GM18520 (cell line): ENCODE results near the gene SPDYA.

ENCODE experiments used
- ATAC-seq: cut with Tn5 transposase; IDR thresholded peaks from one replicate; pipeline ENCODE4 v1.9.1; 2021; ENCODE audit not compliant: unreplicated experiment

SPDYA gene

GRCh38 chr2:28824870-28825269 lies 14.2 kb downstream of the SPDYA start:
- ATAC-seq = no peak

DNA sequence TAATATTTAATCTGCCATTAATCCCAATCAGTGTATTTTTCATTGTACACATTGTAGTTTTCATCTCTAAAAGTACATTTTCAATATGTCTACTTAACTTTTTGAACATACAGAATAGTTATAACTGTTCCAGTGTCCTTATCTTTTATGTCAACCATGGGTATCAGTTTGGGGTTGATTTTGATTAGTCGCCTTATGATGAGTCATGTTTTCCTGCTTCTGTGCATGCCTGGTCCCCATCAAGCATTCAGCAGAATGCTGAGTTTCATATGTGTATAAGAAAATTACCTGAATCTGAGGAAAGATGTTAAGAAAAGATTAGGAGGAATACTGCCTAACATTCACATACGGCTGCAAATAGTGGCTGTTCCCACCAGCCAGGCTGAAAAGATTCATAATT lies 17.7 kb downstream of the SPDYA start:
- ATAC-seq = no peak

DNA sequence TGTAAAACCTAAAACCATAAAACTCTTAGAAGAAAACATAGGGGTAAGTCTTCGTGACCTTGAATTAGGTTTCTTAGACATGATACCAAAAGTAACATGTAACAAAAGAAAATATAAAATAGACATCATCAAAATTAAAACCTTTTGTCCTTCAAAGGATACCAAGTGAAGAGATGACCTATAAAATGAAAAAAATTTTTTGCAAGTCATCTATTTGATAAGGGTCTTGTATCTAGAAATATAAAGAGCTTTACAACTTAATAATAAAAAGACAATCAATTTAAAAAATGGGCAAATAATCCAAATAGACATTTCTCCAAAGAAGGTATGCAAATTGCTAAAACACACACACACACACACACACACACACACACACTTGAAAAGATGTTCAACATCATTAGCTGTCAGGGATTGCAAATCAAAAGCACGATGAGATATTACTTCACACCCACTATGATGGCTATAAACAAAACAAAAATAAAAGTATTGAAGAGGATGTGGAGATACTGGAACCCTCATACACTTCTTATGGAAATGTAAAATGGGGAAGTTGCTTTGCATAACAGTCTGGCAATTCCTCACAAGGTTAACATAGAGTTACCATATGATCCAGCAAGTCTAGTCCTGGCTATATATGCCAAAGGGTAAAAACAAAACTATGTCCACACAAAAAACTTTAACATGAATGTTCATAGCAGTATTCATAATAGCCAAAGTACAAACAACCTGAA lies 23.3 kb downstream of the SPDYA start:
- ATAC-seq = no peak

DNA sequence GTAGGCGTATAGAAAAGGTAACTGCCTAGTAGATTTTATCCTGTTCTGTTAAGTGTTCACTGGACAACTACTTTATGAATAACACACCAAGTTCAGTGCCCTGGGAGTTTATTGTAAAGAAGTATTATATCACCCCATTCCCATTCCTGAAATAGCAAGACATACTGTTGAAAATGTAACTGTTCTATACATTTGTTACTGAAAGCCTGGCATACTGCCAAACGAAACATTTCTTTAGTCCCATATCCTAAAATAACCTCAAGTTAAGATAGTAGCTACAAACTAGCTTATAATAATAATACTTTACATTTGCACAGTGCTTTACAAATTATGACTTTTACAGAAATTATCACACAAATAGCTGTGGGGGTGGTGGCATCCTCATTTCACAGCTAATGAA lies 25.1 kb downstream of the SPDYA start:
- no peak for ATAC-seq

- ATAC-seq = no peak
These were observed 28.3 kb downstream of the SPDYA start for GRCh38 chr2:28838971-28839370.

- ATAC-seq = no peak
These were observed 31.4 kb downstream of the SPDYA start for GRCh38 chr2:28842042-28842441.

GRCh38 chr2:28855193-28855592 lies 44.6 kb downstream of the SPDYA start:
- no peak for ATAC-seq

GRCh38 chr2:28855977-28856376 lies 45.3 kb downstream of the SPDYA start:
- no peak for ATAC-seq

DNA sequence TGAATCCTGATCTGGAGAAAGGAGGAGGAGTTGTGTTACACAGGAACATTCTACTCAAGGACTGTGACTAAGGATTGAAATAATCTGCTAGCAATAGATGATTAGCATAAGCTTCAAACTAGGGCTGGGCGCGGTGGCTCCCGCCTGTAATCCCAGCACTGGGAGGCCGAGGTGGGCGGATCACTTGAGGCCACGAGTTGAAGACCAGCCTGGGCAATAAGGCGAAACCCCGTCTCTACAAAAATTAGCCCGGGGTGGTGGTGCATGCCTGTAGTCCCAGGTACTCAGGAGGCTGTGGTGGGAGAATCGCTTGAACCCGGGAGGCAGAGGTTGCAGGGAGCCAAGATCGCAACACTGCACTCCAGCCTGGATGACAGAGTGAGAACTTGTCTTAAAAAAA lies 58.0 kb downstream of the SPDYA start:
- ATAC-seq = no peak

- ATAC-seq = no peak
These were observed 59.0 kb downstream of the SPDYA start for GRCh38 chr2:28869494-28870145.

DNA sequence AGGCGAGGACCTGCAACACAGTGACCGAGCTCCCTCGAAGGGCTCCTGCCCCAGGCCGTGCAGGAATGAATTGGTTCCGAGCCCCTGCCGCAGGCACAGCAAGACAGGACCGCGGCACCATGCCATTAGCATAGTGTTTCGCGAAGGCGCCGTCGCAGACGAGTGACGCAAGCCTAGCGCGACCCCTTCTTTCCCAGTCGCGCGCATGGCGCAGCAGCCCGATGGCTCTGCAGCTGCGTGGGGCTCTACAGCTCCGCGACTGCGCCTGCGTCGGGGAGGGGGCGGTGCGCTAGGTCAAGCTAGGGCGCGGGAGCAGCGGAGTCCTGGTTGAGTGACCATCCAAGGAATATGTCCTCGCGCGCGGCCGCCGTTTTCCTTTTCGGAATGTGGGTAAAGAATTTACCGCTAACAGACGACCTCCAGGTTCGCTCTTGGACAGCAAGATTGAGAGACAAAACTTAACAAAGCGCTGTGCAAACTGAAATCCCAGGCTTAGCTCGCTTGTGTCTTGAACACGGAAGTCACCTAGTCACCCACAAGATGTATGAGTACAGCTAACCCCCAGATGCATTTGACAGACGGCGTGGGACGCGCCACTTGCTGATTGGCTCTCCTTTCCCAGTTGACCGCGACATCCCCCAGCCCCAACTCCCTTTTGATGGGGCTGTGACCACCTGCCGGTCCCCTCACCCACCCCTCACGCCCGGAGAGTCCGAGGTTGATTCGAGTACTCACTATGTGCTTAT lies 59.7 kb downstream of the SPDYA start, which contains the start of gene TRMT61B:
Gene TRMT61B, minus strand, starts transcription at position 164 of the 746 bp plus-strand sequence. Its CDS starts 32 bp downstream, at position 132.
- ATAC-seq = peak; percentile 81

- no peak for ATAC-seq
These were observed 61.0 kb downstream of the SPDYA start for GRCh38 chr2:28871620-28872019.

- ATAC-seq = no peak
These were observed 69.6 kb downstream of the SPDYA start for GRCh38 chr2:28880193-28880592.

GRCh38 chr2:28893488-28893887 lies 82.9 kb downstream of the SPDYA start:
- ATAC-seq = no peak

- ATAC-seq = peak; percentile 75
These were observed 84.0 kb downstream of the SPDYA start, which contains the start of gene WDR43 for GRCh38 chr2:28894470-28895188. Gene WDR43 (plus strand): TSS chr2:28894667. CDS start chr2:28894699, 32 bp downstream.

GRCh38 chr2:28895189-28895893 lies 84.7 kb downstream of the SPDYA start:
- no peak for ATAC-seq

DNA sequence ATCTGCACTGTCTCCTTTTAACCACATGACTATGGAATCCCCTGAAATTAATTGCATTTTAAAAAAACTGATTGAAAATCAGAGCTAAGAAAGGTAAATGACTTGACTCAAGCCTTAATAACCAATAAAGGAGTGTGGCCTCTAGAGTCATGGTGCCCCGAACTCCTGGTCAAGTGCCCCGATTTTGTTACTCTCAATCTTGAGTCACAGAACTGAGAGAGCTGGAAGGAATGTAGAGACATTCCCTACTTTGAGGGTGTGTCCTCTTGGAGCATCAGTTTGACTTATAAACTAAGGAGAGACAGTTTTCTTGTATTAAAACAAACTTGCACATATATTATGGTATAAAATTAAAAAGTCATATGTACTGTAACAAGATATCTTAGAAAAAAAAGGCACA lies 86.3 kb downstream of the SPDYA start:
- no peak for ATAC-seq

DNA sequence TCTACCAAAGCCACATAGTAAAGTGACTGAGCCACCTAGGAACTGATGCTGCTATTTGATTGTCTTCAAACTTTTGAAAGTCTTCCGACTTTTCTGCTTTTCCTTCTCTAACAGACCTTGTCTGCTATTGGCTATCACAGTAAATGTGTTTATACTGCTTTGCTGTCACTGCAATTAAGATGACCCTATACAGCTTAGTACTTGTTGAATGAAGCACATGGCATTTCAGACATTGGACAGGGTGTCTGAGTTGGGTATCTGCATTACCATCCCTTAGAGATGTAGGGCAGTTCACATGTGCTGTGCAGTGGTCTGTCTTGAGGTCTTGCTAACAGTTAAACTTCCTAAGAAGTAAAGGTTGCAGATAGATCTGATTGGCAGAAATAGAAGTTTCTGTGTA lies 87.4 kb downstream of the SPDYA start:
- ATAC-seq = no peak
